ENCODE measurements around the gene CDHR1. TPM values are rescaled to one million over a fixed set of nuclear protein-coding genes. Genes with fewer than 3 reads are reported as not detected.
A peak's percentile ranks its signal among the peaks of the same experiment; 100 is the strongest.

CDHR1 gene
- total and polyA plus RNA-seq, 2 experiments from 2014 or later = 3.2 to 6.6 TPM

DNA sequence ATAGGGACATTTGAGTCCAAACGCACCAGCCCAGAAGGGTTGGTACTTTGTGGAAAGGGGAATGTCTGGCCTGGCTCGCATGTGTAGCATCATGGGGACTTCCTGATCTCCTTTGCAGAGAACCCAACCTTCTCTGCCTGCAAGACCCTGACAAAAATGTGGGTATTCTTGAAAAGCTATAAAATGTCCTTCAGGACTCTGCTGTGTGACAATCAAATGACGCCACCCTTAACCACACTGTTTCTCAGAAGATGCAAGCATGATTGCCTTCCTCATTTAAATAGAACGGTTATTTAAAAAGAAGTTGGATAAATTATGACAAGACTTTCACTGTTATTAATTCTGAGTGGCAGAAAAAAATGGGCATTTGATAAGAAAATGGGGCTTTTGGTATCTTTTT is 35.8 kb upstream of the CDHR1 start:
- H3K4me3 Mint-ChIP-seq = no peak overlapping the region
- H3K27ac Mint-ChIP-seq = no peak overlapping the region
- ATAC-seq = no peak
- no peaks in the 10 kb centered on the region for H3K9me2 ChIP-seq (ENCODE audit: insufficient read depth)
- no peak overlapping the region for H3K4me3 ChIP-seq
- peaks cover 7% of the 10 kb centered on the region; the same call in 2 of the 3 replicates for H3K9me3 Mint-ChIP-seq
- H3K36me3 Mint-ChIP-seq (ENCODE audit: low read depth) = peaks cover 20% of the 10 kb centered on the region
- H3K79me2 ChIP-seq (replicated peaks; ENCODE audit: insufficient read depth) = no peaks in the 10 kb centered on the region
- H3K36me3 ChIP-seq (ENCODE audit: insufficient read depth) = no peaks in the 10 kb centered on the region; the same call in 1 of the 2 replicates
- TF ChIP-seq, protein P1, sequence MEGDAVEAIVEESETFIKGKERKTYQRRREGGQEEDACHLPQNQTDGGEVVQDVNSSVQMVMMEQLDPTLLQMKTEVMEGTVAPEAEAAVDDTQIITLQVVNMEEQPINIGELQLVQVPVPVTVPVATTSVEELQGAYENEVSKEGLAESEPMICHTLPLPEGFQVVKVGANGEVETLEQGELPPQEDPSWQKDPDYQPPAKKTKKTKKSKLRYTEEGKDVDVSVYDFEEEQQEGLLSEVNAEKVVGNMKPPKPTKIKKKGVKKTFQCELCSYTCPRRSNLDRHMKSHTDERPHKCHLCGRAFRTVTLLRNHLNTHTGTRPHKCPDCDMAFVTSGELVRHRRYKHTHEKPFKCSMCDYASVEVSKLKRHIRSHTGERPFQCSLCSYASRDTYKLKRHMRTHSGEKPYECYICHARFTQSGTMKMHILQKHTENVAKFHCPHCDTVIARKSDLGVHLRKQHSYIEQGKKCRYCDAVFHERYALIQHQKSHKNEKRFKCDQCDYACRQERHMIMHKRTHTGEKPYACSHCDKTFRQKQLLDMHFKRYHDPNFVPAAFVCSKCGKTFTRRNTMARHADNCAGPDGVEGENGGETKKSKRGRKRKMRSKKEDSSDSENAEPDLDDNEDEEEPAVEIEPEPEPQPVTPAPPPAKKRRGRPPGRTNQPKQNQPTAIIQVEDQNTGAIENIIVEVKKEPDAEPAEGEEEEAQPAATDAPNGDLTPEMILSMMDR (conservative IDR thresholded peaks at IDR 0.05; ENCODE audit: low read depth in 2 of 2) = no peak
- no peak for TF ChIP-seq NANOG (IDR thresholded peaks at IDR 0.05; ENCODE audit: borderline replicate concordance)
- TF ChIP-seq, protein P2, sequence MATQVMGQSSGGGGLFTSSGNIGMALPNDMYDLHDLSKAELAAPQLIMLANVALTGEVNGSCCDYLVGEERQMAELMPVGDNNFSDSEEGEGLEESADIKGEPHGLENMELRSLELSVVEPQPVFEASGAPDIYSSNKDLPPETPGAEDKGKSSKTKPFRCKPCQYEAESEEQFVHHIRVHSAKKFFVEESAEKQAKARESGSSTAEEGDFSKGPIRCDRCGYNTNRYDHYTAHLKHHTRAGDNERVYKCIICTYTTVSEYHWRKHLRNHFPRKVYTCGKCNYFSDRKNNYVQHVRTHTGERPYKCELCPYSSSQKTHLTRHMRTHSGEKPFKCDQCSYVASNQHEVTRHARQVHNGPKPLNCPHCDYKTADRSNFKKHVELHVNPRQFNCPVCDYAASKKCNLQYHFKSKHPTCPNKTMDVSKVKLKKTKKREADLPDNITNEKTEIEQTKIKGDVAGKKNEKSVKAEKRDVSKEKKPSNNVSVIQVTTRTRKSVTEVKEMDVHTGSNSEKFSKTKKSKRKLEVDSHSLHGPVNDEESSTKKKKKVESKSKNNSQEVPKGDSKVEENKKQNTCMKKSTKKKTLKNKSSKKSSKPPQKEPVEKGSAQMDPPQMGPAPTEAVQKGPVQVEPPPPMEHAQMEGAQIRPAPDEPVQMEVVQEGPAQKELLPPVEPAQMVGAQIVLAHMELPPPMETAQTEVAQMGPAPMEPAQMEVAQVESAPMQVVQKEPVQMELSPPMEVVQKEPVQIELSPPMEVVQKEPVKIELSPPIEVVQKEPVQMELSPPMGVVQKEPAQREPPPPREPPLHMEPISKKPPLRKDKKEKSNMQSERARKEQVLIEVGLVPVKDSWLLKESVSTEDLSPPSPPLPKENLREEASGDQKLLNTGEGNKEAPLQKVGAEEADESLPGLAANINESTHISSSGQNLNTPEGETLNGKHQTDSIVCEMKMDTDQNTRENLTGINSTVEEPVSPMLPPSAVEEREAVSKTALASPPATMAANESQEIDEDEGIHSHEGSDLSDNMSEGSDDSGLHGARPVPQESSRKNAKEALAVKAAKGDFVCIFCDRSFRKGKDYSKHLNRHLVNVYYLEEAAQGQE (IDR thresholded peaks at IDR 0.05; ENCODE audit: unreplicated experiment) = no peak
- no peak for TF ChIP-seq ZNF114 (CRISPR knock-in tag; IDR thresholded peaks at IDR 0.05)
- TF ChIP-seq JUNB (IDR thresholded peaks at IDR 0.05; ENCODE audit: unreplicated experiment) = no peak
- TF ChIP-seq, protein P3, sequence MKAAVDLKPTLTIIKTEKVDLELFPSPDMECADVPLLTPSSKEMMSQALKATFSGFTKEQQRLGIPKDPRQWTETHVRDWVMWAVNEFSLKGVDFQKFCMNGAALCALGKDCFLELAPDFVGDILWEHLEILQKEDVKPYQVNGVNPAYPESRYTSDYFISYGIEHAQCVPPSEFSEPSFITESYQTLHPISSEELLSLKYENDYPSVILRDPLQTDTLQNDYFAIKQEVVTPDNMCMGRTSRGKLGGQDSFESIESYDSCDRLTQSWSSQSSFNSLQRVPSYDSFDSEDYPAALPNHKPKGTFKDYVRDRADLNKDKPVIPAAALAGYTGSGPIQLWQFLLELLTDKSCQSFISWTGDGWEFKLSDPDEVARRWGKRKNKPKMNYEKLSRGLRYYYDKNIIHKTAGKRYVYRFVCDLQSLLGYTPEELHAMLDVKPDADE (IDR thresholded peaks at IDR 0.05) = no peak
- H3K4me1 Mint-ChIP-seq = peaks cover 50% of the 10 kb centered on the region
- peaks cover 36% of the 10 kb centered on the region for H3K4me1 ChIP-seq (ENCODE audit: insufficient read depth)
- no peak overlapping the region for H3K4me2 ChIP-seq
- no peak overlapping the region for H3K27ac ChIP-seq (ENCODE audit: low read depth)
- DNase-seq (ENCODE audit: low spot score) = no peak
- H3F3A ChIP-seq (replicated peaks; ENCODE audit: low read depth) = no peaks in the 10 kb centered on the region
- H2AFZ ChIP-seq = no peak overlapping the region
- H3K27me3 ChIP-seq (ENCODE audit: insufficient read depth) = no peaks in the 10 kb centered on the region
- H3K27me3 Mint-ChIP-seq (ENCODE audit: insufficient read depth, low read depth, poor library complexity) = peaks cover 2% of the 10 kb centered on the region
- no peaks in the 10 kb centered on the region for H4K20me1 ChIP-seq (replicated peaks; ENCODE audit: insufficient read depth)

DNA sequence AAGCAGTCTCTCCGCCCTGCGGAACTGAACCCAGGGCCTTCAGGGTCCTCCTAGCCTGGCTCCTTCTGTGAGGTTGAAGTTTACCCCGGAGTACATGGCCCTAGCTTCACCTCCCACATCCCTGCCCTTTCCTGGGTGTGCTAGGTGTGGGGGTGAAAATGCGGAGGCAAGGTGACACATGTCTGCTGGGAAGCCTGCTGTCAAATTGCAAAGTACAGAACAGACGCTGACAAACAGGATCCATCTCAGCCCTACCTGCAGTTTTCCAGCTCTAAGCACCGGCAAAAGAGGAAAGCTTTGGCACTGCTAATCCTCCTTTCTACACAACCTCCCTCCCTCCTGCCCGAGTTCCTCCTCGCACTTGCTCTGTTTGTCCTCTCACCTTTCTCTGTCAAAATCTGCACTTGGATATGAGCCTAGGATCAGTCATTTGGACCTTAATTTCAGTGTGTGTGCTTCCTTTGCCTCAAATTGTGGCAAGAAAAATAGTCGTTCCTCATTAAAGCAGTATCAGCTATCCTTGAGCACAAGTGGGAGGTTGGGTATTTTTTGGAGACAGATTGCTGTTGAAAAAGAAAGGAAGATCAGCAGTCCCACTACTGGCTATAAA is 35.2 kb upstream of the CDHR1 start:
- no peak overlapping the region for H3K4me3 ChIP-seq
- no peaks in the 10 kb centered on the region; the same call in 1 of the 2 replicates for H3K36me3 ChIP-seq (ENCODE audit: insufficient read depth)
- H3K27ac Mint-ChIP-seq = no peak overlapping the region
- no peak overlapping the region for H3K27ac ChIP-seq (ENCODE audit: low read depth)
- DNase-seq (ENCODE audit: low spot score) = no peak
- peaks cover 2% of the 10 kb centered on the region for H3K27me3 Mint-ChIP-seq (ENCODE audit: insufficient read depth, low read depth, poor library complexity)
- peaks cover 14% of the 10 kb centered on the region for H3K36me3 Mint-ChIP-seq (ENCODE audit: low read depth)
- no peaks in the 10 kb centered on the region for H4K20me1 ChIP-seq (replicated peaks; ENCODE audit: insufficient read depth)
- peak overlapping the region; percentile 48; the same call in 1 of the 2 replicates for H3K4me2 ChIP-seq
- H3K79me2 ChIP-seq (replicated peaks; ENCODE audit: insufficient read depth) = no peaks in the 10 kb centered on the region
- peaks cover 42% of the 10 kb centered on the region for H3K4me1 ChIP-seq (ENCODE audit: insufficient read depth)
- peaks cover 7% of the 10 kb centered on the region; the same call in 2 of the 3 replicates for H3K9me3 Mint-ChIP-seq
- H3K4me3 Mint-ChIP-seq = no peak overlapping the region
- no peaks in the 10 kb centered on the region for H3K9me2 ChIP-seq (ENCODE audit: insufficient read depth)
- peak; percentile 19; the same call in 1 of the 3 replicates for ATAC-seq
- no peaks in the 10 kb centered on the region for H3F3A ChIP-seq (replicated peaks; ENCODE audit: low read depth)
- no peak overlapping the region for H2AFZ ChIP-seq
- no peaks in the 10 kb centered on the region for H3K27me3 ChIP-seq (ENCODE audit: insufficient read depth)
- H3K4me1 Mint-ChIP-seq = peaks cover 57% of the 10 kb centered on the region
- TF ChIP-seq EZH2phosphoT487 (IDR thresholded peaks at IDR 0.05; ENCODE audit: unreplicated experiment) (no peak), NANOG (IDR thresholded peaks at IDR 0.05; ENCODE audit: borderline replicate concordance) (no peak), STAT1 (IDR thresholded peaks at IDR 0.05; ENCODE audit: unreplicated experiment) (no peak), POLR2AphosphoS5 (IDR thresholded peaks at IDR 0.05; ENCODE audit: low read depth) (no peak)
- TF ChIP-seq, protein P2 (IDR thresholded peaks at IDR 0.05; ENCODE audit: unreplicated experiment) = no peak
- TF ChIP-seq, protein P1 (conservative IDR thresholded peaks at IDR 0.05; ENCODE audit: low read depth in 2 of 2) = no peak
- TF ChIP-seq, protein P3 (IDR thresholded peaks at IDR 0.05) = no peak

Measured in GM23338 (cell line).